ENCODE measurements around the gene ORC4. TPM values are rescaled to one million over a fixed set of nuclear protein-coding genes. Genes with fewer than 3 reads are reported as not detected.

ORC4 gene
- total RNA-seq (2022; extraction: Qiagen RNA extraction), result 32.1 to 37.9 TPM (median 34.2 TPM) in 5 replicates

GRCh38 chr2:148020111-148021058 lies at the start of gene ORC4:
TSS of gene ORC4 (minus strand) at chr2:148020737. CDS start at chr2:147975958, 44,779 bp downstream.

GRCh38 chr2:148021059-148021861 lies 723 bp upstream of the ORC4 start, which contains the start of gene MBD5:
TSS of gene MBD5 (plus strand) at chr2:148021091.

Other genes with a start within 250 kb of the ORC4 start
- 3.0 to 4.1 TPM (median 3.4 TPM) in 5 replicates for gene ACVR2A, start 175.7 kb downstream of the ORC4 start, total RNA-seq (2022; extraction: Qiagen RNA extraction)
- gene MBD5, start 354 bp upstream of the ORC4 start, total RNA-seq (2022; extraction: Qiagen RNA extraction), result 2.9 to 8.0 TPM (median 5.4 TPM) in 5 replicates